HG02759 (cell line): ENCODE measurements around the gene RTP2.

Source experiments
- ATAC-seq: cut with Tn5 transposase; IDR thresholded peaks from one replicate; pipeline ENCODE4 v1.9.1; 2021; ENCODE audit warnings: mild to moderate bottlenecking, moderate library complexity; ENCODE audit not compliant: unreplicated experiment

The RTP2 gene

DNA sequence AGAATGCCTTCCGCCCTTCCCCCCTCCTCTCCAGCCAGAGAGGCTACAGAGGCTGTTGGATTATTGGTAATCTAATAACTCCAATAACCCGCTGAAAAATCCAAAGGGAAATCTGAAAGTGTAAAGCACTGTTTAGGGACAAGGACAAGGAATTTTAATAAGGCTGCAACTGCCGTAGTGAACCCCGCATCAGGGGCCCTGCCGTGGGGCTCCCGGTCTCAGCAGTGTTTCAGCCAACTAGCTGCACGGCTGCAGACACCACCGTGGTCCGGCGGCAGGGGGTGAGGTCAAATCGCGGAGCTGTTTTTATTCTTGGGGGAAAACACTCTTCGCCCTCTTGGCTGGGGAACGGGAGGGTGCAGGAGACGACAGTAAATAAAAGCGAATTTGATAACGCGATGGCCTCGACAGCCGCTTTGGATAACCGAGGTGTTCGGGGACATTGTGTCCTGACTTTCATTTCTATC lies 36.8 kb upstream of the RTP2 start:
- no peak for ATAC-seq

DNA sequence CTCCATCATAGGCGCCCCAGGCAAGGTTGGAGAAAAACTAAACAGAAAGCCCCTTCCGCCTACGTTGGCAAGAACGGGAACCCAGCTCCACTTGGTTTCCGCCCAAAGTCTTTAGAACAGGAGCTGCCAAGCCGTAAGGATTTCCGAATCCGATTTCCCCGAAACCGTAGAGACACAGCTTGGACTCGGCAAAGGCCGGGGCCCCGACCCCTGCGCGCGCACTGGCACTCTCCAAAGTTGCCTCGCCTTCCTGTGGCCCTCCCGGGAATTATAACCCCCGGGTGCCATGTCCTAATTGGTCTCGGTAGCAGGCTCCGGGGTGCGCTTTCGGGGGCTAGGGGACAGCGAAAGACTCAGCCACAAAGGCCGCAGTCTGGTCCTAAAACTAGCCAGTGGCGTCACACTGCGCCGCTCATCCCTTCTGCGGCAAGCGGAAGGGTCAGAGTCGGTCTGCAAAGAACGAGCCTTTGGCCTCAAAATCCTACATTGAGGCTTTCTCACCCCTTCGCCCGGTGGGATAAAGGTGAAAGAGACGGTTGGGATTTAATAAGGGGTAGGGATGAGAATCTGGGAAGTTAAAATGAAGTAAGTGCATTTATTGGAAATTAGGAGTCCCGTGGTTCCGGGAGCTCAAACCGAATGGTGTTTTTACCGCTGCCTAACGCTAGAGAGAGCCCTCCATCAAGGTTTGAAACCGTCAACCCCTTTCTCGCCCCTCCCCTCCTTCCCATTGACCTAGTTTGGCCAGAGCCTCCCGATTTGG lies 36.2 kb upstream of the RTP2 start:
- peak; percentile 53 for ATAC-seq

- no peak for ATAC-seq
These were observed 35.6 kb upstream of the RTP2 start for GRCh38 chr3:187738071-187738330.

GRCh38 chr3:187737368-187738070 lies 35.2 kb upstream of the RTP2 start:
- ATAC-seq, result no peak

- ATAC-seq, result no peak
These were observed 34.6 kb upstream of the RTP2 start for GRCh38 chr3:187737006-187737367.

DNA sequence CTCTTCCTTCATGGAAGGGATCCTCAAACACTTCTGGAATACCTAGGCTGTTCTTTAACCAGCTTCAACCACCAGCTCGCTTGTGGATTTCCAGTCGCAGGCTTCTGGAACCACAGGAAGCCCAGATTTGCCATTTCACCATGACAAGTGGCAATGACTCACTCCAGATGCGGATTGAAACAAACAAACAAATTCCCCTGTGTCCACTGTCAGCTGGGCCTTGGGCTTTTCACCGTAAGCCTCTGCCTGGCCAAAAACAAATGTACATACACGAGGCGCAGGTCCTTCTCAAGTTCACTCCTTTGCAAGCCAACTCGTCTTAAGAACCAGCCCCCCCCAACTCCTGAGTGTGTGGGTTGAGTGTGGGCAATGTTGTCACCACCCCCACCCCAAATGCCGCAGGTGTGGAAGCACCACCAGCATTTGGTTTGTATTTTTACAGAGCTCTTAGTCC lies 34.1 kb upstream of the RTP2 start:
- ATAC-seq, result no peak

GRCh38 chr3:187735837-187736236 lies 33.5 kb upstream of the RTP2 start:
- no peak for ATAC-seq

- no peak for ATAC-seq
These were observed 33.0 kb upstream of the RTP2 start for GRCh38 chr3:187735383-187735782.

- no peak for ATAC-seq
These were observed 32.5 kb upstream of the RTP2 start for GRCh38 chr3:187734841-187735240.

GRCh38 chr3:187733371-187733770 lies 31.0 kb upstream of the RTP2 start:
- ATAC-seq, result no peak

DNA sequence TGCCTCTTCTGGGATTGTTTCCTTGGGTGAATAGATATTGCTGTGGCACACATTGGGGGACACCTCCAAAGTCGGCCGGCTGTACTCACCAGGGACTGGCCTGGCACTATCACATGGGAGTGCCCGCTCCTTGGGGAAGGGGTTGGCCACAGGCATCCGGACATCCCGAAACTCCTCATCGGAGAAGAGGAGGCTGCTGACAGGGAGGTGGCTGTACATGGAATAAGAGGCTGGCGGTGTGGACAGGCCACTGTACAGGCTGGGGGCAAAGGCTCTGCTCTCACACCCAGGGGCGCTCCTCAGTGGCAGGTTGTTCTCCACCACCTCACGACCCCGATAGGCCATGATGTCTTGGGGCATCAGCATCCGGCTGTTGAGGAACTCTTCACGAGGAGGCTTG lies 27.2 kb upstream of the RTP2 start:
- ATAC-seq, result no peak

DNA sequence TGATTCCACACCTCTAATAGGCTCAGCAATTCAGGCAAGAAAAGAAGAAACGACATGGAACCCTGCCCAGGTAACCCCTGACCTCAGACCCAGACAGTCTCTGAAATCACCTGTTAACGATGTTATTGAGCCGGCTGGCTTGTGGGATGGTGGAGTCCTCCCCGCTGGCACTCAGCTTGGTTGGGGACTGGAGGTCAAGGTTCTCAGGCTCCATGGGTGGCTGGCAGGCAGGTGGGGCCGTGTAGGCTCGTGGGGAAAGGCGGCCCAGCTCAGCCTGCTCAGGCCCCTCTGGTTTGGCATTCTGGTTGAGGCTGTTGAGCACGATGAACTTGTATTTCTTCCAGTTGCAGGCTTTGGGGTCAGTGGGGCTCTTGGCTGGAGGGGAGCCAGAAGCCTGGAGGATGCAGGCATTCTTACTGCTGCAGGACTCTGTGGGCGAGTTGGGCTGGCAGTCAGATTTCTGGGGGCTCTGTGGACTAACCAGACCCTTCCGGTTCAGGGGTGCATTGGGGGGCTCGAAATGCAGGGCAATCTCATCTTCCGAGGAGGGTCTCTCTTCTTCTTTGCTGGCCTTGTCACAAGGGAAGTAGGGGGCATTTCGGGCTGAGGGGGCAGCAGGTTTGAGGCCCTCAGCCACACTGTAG lies 26.7 kb upstream of the RTP2 start:
- no peak for ATAC-seq

- no peak for ATAC-seq
These were observed 25.9 kb upstream of the RTP2 start for GRCh38 chr3:187728248-187728647.

- ATAC-seq, result no peak
These were observed 24.2 kb upstream of the RTP2 start for GRCh38 chr3:187726564-187726963.

GRCh38 chr3:187725653-187726370 lies 23.5 kb upstream of the RTP2 start:
- no peak for ATAC-seq

- no peak for ATAC-seq
These were observed 22.9 kb upstream of the RTP2 start for GRCh38 chr3:187725224-187725623.

GRCh38 chr3:187722206-187722612 lies 19.9 kb upstream of the RTP2 start:
- no peak for ATAC-seq

DNA sequence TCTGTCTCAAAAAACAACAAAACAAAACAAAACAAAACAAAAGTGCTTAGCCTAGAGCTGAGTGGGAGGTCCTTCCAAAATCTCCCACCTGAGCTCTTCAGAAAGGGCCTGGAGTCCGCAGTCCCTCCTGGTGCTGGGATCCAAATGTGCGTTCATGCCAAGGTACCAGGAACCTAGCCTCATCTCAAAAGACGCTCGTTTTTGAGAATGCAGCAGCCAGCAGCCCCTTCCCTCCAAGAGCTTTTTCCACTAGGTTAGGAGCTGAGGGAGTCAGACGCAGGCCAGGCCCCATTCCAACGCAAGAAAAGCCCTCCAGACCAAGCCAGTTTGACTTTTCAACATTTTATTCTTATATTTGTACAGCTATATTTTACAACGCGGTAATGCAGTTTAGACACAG lies 18.7 kb upstream of the RTP2 start:
- ATAC-seq, result no peak

- no peak for ATAC-seq
These were observed 17.9 kb upstream of the RTP2 start for GRCh38 chr3:187720337-187720670.

DNA sequence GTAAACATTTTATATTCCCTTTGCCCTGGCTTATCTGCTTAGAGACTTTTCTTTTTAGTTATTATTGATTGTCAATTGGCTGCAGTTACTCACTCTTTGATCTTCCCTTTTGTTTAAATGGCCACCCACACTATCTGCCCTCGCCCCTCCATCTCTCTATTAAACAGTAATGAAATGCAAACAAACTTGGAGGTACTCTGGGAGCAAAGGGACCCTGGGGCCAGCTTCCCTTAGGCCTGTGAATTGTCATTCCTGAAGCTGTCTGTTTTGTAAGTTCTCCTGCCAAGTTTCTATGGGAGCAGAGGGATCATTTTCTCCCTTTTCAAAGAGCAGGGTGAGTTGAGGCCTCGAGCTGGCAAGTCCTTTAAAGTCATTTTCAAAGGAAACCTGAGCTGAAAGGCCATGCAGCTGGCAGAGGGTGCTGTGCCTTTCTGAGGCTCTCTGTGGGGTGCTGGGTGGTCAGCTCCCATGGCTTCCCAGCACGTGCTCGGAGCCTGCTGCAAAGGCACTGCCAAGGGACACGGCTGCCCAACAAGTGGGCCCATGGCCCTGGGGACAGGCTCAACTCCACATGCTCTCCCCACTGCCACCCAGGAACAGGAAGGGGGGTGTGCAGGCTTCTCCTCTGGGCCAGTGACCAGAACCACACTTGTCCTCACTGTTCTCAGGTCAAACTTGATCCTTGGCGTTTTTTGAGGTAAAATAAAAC lies 17.4 kb upstream of the RTP2 start:
- no peak for ATAC-seq

- ATAC-seq, result no peak
These were observed 16.4 kb upstream of the RTP2 start for GRCh38 chr3:187718802-187719201.
